ENCODE measurements around the gene KRTAP24-1.

Gene KRTAP24-1

GRCh38 chr21:30256100-30256499 is 26.6 kb downstream of the KRTAP24-1 start:
- H3K4me3 ChIP-seq (ENCODE audit: low read length): no peak overlapping the region
- TF ChIP-seq CTCF (conservative IDR thresholded peaks at IDR 0.05; ENCODE audit: low read length): no peak
- DNase-seq (ENCODE audit: low read depth): no peak

- DNase-seq (ENCODE audit: low read depth): no peak
- no peak overlapping the region for H3K4me3 ChIP-seq (ENCODE audit: low read length)
- no peak for TF ChIP-seq CTCF (conservative IDR thresholded peaks at IDR 0.05; ENCODE audit: low read length)
Measured at GRCh38 chr21:30255679-30256078, 27.1 kb downstream of the KRTAP24-1 start.

GRCh38 chr21:30251781-30252180 is 31.0 kb downstream of the KRTAP24-1 start:
- H3K4me3 ChIP-seq (ENCODE audit: low read length): no peak overlapping the region
- DNase-seq (ENCODE audit: low read depth): no peak
- TF ChIP-seq CTCF (conservative IDR thresholded peaks at IDR 0.05; ENCODE audit: low read length): no peak

- no peak overlapping the region for H3K4me3 ChIP-seq (ENCODE audit: low read length)
- DNase-seq (ENCODE audit: low read depth): no peak
- TF ChIP-seq CTCF (conservative IDR thresholded peaks at IDR 0.05; ENCODE audit: low read length): no peak
Measured at GRCh38 chr21:30249936-30250335, 32.8 kb downstream of the KRTAP24-1 start.

- no peak overlapping the region for H3K4me3 ChIP-seq (ENCODE audit: low read length)
- TF ChIP-seq CTCF (conservative IDR thresholded peaks at IDR 0.05; ENCODE audit: low read length): no peak
- no peak for DNase-seq (ENCODE audit: low read depth)
Measured at GRCh38 chr21:30248844-30249243, 33.9 kb downstream of the KRTAP24-1 start.

- no peak overlapping the region for H3K4me3 ChIP-seq (ENCODE audit: low read length)
- DNase-seq (ENCODE audit: low read depth): no peak
- TF ChIP-seq CTCF (conservative IDR thresholded peaks at IDR 0.05; ENCODE audit: low read length): no peak
Measured at GRCh38 chr21:30245061-30245460, 37.7 kb downstream of the KRTAP24-1 start.

- no peak for DNase-seq (ENCODE audit: low read depth)
- no peak for TF ChIP-seq CTCF (conservative IDR thresholded peaks at IDR 0.05; ENCODE audit: low read length)
- no peak overlapping the region for H3K4me3 ChIP-seq (ENCODE audit: low read length)
Measured at GRCh38 chr21:30243691-30244090, 39.1 kb downstream of the KRTAP24-1 start.

Data from AG10803 (cell line).